NT2/D1 (cell line): Measurements from ENCODE around the gene RPS6KA6.

Experiments
- YY1 ChIP-seq: IDR thresholded peaks from 2 replicates; pipeline ENCODE4 v1.6.1; 2011; ENCODE audit not compliant: insufficient read length, insufficient read depth
- ZNF274 ChIP-seq: IDR thresholded peaks from 2 replicates; pipeline ENCODE4 v1.6.1; 2011; ENCODE audit warnings: mild to moderate bottlenecking, low read depth, low read length

GRCh38 chrX:84078991-84079390 is 109.0 kb downstream of the RPS6KA6 start:
- TF ChIP-seq ZNF274 (no peak), YY1 (no peak)
